GM18861 (cell line): ENCODE data around the gene CYP4V2.

Experiments used
- ATAC-seq: cut with Tn5 transposase; IDR thresholded peaks from one replicate; pipeline ENCODE4 v1.9.1; 2021; ENCODE audit not compliant: unreplicated experiment

The CYP4V2 gene

GRCh38 chr4:186188107-186188506 is 3.3 kb upstream of the CYP4V2 start:
- ATAC-seq = no peak

DNA sequence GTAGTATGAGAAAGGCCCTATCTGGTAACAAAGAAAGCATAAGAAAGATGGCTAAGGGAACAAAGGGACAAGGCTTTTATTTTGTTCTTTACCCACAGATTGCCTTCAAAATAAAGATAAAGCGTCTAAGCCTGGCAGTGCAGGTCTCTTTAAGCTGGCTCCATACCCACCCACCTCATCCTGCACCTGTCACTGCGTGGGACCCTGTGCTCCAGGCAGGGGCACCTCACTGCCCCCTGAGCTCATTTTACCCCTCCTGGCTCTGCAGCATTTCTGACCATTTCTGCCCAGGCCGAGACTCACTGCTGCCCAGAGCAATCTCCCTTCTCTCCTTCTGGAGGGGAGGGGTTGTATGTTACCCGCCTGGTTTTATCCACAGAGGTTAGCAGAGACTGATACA is 1.7 kb upstream of the CYP4V2 start:
- no peak for ATAC-seq

DNA sequence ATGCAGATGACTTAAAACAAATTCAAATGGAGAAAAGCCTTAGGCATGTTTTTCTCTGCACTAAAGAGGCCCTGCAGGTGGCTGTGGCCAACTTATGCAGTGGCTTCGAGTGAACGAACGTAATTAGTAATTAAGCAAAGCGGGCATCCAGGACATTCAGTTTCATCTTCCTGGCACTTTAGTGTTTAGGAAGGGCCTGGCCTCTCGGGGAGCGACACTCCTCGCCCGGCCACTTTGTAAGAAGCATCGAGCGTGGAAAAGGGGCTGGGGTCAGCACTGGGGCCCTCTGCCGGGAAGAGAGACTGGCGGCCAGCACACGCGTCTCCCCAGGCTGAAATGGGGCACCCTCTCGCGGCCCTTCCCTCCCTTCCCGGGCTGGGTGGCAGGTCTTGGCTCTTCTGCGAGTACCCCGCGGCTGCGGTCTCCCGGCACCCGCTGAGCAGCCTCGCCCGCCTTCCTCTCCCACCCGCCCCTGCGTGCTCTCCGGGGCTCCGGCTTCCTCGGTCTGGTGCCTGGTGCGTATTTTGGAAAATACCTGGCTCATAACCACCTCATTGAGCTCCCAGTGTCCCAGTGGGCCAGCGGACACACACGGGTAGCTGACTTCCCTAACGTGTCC is 677 bp upstream of the CYP4V2 start:
- peak; percentile 13 for ATAC-seq

GRCh38 chr4:186192066-186192612 is 772 bp downstream of the CYP4V2 start:
- no peak for ATAC-seq

DNA sequence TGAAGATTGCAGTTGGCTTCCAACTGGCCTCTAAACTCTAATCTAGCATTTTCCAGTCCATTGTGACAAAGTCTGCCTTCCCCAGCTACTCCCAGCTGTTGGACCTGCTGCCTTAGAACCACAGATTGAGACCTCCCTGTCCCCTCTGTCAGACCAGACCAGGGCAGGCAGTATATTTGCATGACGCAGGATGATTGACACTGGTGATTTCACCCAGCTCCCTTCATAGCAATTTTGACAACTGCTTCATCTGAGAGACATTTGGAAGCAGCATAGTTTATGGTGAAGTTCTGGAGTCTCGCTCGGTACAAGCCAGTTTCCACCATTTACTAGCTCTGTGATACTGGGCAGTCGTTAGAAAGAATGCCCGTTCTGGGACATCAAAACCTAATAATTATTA is 2.5 kb downstream of the CYP4V2 start:
- ATAC-seq = no peak

DNA sequence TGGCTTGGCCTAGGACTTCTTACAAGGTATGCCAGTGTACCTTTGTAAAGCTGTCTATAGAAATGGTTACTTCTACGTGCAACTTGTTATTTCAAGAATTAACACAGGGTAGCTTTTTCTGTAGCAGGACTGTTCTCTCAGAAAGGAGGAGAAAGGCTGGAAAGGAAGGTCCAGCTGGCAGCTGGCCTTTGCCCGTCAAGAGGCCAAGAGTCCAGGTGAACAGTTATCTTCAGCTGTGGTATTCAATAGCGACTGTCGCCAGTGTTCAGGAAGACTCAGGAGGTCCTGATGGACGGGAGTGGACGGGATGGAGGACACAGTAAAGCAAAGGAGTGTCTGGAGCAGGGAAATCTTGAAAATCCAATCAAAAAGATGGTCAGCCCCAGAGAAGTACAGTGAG is 4.7 kb downstream of the CYP4V2 start:
- ATAC-seq = no peak

GRCh38 chr4:186200516-186200915 is 9.1 kb downstream of the CYP4V2 start:
- ATAC-seq = no peak

- no peak for ATAC-seq
Observed at GRCh38 chr4:186201010-186201409, 9.6 kb downstream of the CYP4V2 start.

GRCh38 chr4:186201535-186202230 is 10.3 kb downstream of the CYP4V2 start:
- ATAC-seq = peak; percentile 99

DNA sequence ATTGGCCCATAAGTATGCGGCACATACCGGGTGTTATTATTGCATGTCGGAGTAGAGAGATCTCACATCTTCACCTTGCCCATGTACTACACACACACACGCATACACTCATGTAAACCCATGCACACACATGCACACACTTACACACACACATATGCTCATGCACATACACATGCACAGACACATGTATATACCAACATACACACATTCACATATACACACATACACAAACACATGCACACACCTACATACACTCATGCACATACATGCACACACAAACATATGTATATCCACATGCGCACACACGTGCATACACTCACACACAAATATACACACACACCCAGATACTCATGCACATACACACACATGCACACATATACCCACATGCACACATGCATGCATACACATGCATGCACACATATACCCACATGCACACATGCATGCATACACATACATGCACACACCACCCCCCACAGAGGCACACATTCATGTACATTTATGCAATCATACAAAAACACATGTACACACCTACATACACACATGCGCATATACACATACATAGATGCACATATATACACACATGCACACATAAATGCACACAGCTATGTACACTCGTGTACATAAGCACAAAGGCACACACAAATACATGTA is 11.2 kb downstream of the CYP4V2 start:
- no peak for ATAC-seq

DNA sequence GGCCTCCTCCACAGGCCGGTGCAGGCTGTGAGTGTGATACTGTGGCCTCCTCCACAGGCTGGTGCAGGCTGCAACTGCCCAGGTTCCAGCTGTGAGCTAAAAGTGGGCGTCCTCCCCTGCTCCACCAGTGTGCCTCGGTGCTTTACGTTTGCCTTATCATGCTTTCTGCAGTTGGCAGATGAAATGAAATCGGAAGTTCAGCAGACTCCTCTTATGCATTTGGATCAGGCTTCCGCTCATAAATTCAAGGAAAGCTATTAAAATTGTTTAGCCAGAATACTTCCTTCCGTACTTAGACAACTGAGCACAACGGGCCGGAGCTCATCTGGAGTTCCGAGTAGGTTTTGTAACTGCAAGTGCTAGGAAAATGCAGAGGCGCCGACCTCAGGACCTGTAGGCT is 12.0 kb downstream of the CYP4V2 start:
- ATAC-seq = no peak

DNA sequence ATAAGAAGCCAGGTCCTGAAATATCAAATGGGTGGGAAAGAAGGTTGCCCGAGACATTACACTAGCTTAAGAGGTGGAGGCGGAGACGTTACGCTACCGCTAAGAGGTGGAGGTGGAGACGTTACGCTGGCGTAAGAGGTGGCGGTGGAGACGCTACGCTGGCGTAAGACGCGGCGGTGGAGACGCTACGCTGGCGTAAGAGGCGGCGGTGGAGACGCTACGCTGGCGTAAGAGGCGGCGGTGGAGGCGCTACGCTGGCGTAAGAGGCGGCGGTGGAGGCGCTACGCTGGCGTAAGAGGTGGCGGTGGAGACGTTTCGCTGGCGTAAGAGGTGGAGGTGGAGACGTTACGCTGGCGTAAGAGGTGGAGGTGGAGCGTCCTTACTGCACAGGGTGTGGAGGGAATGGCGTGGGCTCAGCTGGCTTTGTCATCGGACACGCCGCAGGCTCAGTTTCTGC is 12.8 kb downstream of the CYP4V2 start:
- ATAC-seq = no peak

DNA sequence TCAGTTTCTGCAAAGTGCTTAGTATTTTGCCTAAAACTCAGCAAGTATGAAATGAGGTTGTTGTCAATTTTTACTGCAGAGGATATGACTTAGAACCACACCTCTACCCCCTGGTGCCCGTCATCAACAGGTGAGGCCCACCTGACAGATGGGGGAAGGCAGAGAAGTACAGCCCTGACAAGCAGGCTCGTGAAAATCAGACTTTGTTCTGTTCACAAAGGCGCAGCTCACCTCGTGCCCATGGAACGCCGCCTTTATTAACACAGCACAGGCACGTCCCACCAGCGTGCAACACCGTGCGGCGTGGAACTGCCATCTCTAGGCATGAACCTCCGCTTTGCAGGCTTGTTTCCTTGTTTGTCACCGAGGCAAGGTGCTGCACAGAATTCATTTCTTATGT is 13.3 kb downstream of the CYP4V2 start:
- no peak for ATAC-seq

- ATAC-seq = no peak
Observed at GRCh38 chr4:186205156-186205555, 13.8 kb downstream of the CYP4V2 start.

DNA sequence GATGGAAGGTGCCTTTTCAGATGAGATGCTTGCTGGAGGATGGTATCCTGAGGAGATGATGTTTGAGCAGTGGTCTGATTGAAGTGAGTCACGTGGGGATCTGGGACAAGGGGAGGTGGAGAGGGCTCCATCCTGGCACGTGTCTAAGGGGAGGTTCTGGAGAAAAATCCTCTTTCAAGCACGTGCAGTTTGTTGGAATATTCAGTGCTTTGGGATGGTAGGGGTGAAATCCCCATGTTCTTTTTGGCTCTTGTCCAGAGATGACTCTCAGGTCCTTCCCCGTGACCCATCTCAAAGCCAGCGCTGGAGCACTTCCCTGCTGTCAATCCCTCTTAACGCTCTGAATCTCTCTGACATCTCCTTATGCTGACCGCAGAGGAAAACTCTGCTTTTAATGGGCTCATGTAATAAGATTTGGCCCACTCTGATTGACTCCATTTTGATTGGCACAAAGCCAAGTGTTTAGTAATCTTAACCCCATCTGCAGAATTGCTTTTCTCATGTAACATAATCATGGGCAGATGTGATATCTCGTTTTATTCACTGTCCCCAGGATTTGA is 25.2 kb downstream of the CYP4V2 start:
- ATAC-seq = no peak

DNA sequence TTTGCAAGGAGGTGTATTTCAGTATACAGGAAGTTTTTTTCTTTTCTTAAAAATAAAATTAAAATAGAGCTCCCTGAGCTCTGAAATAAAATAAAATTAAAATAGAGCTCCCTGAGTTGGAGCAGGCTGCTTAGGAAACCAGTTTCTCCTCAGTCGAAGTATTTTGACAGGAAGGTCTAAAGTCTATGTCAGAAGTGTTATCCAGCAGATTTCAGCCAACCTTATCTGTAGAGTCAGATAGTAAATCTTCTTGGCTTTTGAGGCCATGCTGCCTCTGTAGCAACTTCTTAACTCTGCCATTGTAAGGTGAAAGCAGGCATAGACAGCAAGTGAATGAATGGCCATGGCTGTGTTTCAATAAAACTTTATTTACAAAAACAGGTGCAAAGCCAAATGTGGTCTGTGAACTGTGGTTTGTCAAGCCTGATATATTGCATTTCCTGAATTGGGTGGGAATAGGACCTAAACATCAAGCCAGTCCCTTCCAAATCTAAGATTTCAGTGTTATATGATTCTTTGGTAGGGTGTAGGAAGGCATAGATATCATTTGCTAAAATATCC is 26.4 kb downstream of the CYP4V2 start:
- no peak for ATAC-seq

DNA sequence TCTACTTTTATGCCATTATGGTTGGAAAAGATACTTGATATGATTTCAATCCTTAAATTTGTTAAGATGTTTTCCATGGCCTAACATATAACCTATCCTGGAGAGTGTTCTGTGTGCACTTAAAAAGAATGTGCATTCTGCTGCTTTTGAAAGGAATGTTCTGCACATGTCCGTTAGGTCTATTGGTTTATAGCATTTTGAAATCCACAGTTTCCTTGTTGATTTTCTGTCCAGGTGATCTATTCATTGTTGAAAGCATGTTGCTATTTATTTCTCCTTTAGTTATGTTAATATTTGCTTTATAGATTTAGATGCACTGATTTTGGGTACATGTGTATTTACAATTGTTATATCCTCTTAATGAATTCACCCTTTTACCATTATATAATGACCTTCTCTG is 30.3 kb downstream of the CYP4V2 start:
- ATAC-seq = no peak

GRCh38 chr4:186225848-186226247 is 34.5 kb downstream of the CYP4V2 start:
- ATAC-seq = no peak

- no peak for ATAC-seq
Observed at GRCh38 chr4:186226521-186227189, 35.3 kb downstream of the CYP4V2 start.

DNA sequence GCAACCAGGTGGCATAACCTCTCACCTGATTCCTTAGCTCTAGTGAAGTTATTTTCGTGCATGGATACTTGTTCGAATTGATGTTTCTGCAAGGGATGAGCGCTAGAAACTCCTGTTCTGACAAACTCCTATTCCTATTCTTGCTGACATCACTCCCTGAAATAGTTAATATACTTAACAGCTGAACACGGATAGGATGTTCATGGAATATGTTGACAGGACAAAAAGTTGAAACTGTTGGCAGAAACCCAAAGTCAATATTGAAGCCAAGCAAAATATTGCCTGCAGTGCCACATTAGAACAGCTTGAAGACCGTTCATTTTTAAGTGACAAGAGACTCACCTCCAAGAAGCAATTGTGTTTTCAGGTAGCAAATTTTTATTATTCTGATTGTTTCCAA is 35.9 kb downstream of the CYP4V2 start, which contains the start of gene KLKB1:
KLKB1 (plus strand) TSS at position 287 of the 400 bp plus-strand sequence. CDS start 689 bp downstream, outside the sequence.
- ATAC-seq = no peak
